ENCODE data around the gene MTFR2. TPM values are rescaled to one million over a fixed set of nuclear protein-coding genes. Genes with fewer than 3 reads are reported as not detected.

Gene MTFR2
- polyA plus RNA-seq, 2 of the 4 experiments (the other 2 are of a cell fraction) = 11.8 to 20.1 TPM

GRCh38 chr6:136235233-136235564 lies 14.9 kb downstream of the MTFR2 start:
- no peak overlapping the region for H3K4me3 ChIP-seq
- no peak for FAIRE-seq
- no peak overlapping the region for H3K4me2 ChIP-seq
- DNase-seq (ENCODE audit: low read depth in 1 of 2, low spot score in 1 of 2) = no peak
- TF ChIP-seq, protein P1, sequence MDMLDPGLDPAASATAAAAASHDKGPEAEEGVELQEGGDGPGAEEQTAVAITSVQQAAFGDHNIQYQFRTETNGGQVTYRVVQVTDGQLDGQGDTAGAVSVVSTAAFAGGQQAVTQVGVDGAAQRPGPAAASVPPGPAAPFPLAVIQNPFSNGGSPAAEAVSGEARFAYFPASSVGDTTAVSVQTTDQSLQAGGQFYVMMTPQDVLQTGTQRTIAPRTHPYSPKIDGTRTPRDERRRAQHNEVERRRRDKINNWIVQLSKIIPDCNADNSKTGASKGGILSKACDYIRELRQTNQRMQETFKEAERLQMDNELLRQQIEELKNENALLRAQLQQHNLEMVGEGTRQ (IDR thresholded peaks at IDR 0.05) = no peak
- TF ChIP-seq HEYL (CRISPR knock-in tag; IDR thresholded peaks at IDR 0.05) = no peak
- TF ChIP-seq GATA3 (IDR thresholded peaks at IDR 0.05; ENCODE audit: borderline replicate concordance) = no peak
- no peak for TF ChIP-seq ZNF302 (CRISPR knock-in tag; IDR thresholded peaks at IDR 0.05)
- ChIA-PET POLR2A (no interaction called here), CTCF (interaction anchor here (0.6 to 4.4 kb wide), 2 partner anchors 9 to 760 kb away, joined by 3 to 39 read pairs; no protein-coding TSS in a partner anchor)
- H3K9me3 ChIP-seq = no peaks in the 10 kb centered on the region
- no peak for ATAC-seq
- peaks cover 9% of the 10 kb centered on the region for H3K4me1 ChIP-seq
- no peak overlapping the region for H3K27ac ChIP-seq
- 62% methylated on average over 4 of the region's 4 CpGs for WGBS (ENCODE audit: missing lambda C conversion rate)

DNA sequence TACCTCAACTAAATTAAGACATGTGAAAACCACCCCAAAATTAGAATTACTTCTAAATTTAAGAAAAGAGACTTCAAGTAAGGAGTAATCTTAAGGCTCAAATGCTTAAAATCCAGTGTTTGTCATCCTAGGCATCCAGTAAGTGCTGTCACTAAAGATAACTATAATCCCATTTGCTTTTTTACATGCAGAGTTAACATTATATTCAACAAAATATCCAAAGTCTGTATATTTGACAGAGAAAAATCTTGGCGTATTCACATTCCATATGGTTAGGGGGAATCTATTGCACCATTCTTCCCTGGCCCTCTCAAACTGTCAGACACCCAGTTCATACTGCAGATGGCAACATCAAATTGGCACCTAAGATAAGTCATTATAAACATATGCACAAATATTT lies 17.4 kb downstream of the MTFR2 start:
- WGBS (ENCODE audit: missing lambda C conversion rate) = 96% methylated on average over 1 of the region's 1 CpG
- Histone ChIP-seq H3K9me3 (no peaks in the 10 kb centered on the region), H3K4me2 (no peak overlapping the region), H3K4me1 (peaks cover 9% of the 10 kb centered on the region), H3K4me3 (no peak overlapping the region), H3K27ac (no peak overlapping the region)
- no peak for DNase-seq (ENCODE audit: low read depth in 1 of 2, low spot score in 1 of 2)
- FAIRE-seq = no peak
- ChIA-PET CTCF (no interaction called here), POLR2A (no interaction called here)
- TF ChIP-seq HOXA7 (CRISPR knock-in tag; IDR thresholded peaks at IDR 0.05) (no peak), HOXB5 (CRISPR knock-in tag; IDR thresholded peaks at IDR 0.05) (no peak), POLR2AphosphoS2 (conservative IDR thresholded peaks at IDR 0.05; ENCODE audit: low read length) (no peak), MYC (IDR thresholded peaks at IDR 0.05; ENCODE audit: borderline replicate concordance, low read length) (no peak), SREBF2 (IDR thresholded peaks at IDR 0.05) (no peak), KDM5A (IDR thresholded peaks at IDR 0.05) (no peak), PHF8 (IDR thresholded peaks at IDR 0.05; ENCODE audit: borderline replicate concordance, low read depth) (no peak), EHMT2 (IDR thresholded peaks at IDR 0.05; ENCODE audit: low read depth) (no peak), RNF2 (IDR thresholded peaks at IDR 0.05; ENCODE audit: borderline replicate concordance, low read depth) (no peak), EHF (CRISPR knock-in tag; IDR thresholded peaks at IDR 0.05) (no peak), FOSB (CRISPR knock-in tag; IDR thresholded peaks at IDR 0.05) (no peak), MAZ (IDR thresholded peaks at IDR 0.05; ENCODE audit: borderline replicate concordance, low read depth, low read length) (no peak), KDM1A (IDR thresholded peaks at IDR 0.05; ENCODE audit: low read depth) (no peak), TP53 (CRISPR knock-in tag; IDR thresholded peaks at IDR 0.05) (no peak), CHD2 (IDR thresholded peaks at IDR 0.05; ENCODE audit: low read length, partially characterized antibody) (no peak)
- no peak for ATAC-seq

GRCh38 chr6:136230219-136230853 lies 19.8 kb downstream of the MTFR2 start:
- CTCF ChIA-PET = interaction anchor here (0.6 kb wide), 2 partner anchors 356 to 559 kb away, joined by 3 to 4 read pairs; no protein-coding TSS in a partner anchor
- peak overlapping the region in 1 of 2 experiments; percentile 65; a peak in 3 of 6 replicates for H3K27ac ChIP-seq
- no peaks in the 10 kb centered on the region for H3K9me3 ChIP-seq
- 0 out of 3 replicates have a peak overlapping the region, but pooled peaks have one; percentile 3 for H3K4me2 ChIP-seq
- no peak overlapping the region for H3K4me3 ChIP-seq
- ATAC-seq (peak; percentile 16 to 32; a peak in 3 of 6 replicates), FAIRE-seq (no peak), DNase-seq (ENCODE audit: low read depth in 1 of 2, low spot score in 1 of 2) (peak in 1 of 2 experiments; percentile 27)
- peaks cover 22% of the 10 kb centered on the region for H3K4me1 ChIP-seq
- POLR2A ChIA-PET = no interaction called here
- WGBS (ENCODE audit: missing lambda C conversion rate) = 80% methylated on average over 2 of the region's 2 CpGs
- TF ChIP-seq TFCP2L1 (CRISPR knock-in tag; IDR thresholded peaks at IDR 0.05) = no peak
- no peak for TF ChIP-seq JUN (IDR thresholded peaks at IDR 0.05)
- no peak for TF ChIP-seq FOXS1 (CRISPR knock-in tag; IDR thresholded peaks at IDR 0.05)
- TF ChIP-seq, protein P2, sequence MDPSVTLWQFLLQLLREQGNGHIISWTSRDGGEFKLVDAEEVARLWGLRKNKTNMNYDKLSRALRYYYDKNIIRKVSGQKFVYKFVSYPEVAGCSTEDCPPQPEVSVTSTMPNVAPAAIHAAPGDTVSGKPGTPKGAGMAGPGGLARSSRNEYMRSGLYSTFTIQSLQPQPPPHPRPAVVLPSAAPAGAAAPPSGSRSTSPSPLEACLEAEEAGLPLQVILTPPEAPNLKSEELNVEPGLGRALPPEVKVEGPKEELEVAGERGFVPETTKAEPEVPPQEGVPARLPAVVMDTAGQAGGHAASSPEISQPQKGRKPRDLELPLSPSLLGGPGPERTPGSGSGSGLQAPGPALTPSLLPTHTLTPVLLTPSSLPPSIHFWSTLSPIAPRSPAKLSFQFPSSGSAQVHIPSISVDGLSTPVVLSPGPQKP (IDR thresholded peaks at IDR 0.05; ENCODE audit: low read depth, low read length) = no peak
- TF ChIP-seq FOSB (CRISPR knock-in tag; IDR thresholded peaks at IDR 0.05) = no peak
- TF ChIP-seq, protein P1 (IDR thresholded peaks at IDR 0.05) = no peak
- TF ChIP-seq RARB (CRISPR knock-in tag; IDR thresholded peaks at IDR 0.05) = no peak
- no peak for TF ChIP-seq KDM5A (IDR thresholded peaks at IDR 0.05)
- TF ChIP-seq EHMT2 (IDR thresholded peaks at IDR 0.05; ENCODE audit: low read depth) = no peak
- TF ChIP-seq, protein P3, sequence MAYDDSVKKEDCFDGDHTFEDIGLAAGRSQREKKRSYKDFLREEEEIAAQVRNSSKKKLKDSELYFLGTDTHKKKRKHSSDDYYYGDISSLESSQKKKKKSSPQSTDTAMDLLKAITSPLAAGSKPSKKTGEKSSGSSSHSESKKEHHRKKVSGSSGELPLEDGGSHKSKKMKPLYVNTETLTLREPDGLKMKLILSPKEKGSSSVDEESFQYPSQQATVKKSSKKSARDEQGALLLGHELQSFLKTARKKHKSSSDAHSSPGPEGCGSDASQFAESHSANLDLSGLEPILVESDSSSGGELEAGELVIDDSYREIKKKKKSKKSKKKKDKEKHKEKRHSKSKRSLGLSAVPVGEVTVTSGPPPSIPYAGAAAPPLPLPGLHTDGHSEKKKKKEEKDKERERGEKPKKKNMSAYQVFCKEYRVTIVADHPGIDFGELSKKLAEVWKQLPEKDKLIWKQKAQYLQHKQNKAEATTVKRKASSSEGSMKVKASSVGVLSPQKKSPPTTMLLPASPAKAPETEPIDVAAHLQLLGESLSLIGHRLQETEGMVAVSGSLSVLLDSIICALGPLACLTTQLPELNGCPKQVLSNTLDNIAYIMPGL (CRISPR knock-in tag; IDR thresholded peaks at IDR 0.05; ENCODE audit: borderline replicate concordance) = no peak
- TF ChIP-seq, protein P4, sequence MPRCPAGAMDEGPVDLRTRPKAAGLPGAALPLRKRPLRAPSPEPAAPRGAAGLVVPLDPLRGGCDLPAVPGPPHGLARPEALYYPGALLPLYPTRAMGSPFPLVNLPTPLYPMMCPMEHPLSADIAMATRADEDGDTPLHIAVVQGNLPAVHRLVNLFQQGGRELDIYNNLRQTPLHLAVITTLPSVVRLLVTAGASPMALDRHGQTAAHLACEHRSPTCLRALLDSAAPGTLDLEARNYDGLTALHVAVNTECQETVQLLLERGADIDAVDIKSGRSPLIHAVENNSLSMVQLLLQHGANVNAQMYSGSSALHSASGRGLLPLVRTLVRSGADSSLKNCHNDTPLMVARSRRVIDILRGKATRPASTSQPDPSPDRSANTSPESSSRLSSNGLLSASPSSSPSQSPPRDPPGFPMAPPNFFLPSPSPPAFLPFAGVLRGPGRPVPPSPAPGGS (IDR thresholded peaks at IDR 0.05) = no peak
- TF ChIP-seq, protein P5, sequence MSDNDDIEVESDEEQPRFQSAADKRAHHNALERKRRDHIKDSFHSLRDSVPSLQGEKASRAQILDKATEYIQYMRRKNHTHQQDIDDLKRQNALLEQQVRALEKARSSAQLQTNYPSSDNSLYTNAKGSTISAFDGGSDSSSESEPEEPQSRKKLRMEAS (IDR thresholded peaks at IDR 0.05) = no peak
- TF ChIP-seq, protein P6, sequence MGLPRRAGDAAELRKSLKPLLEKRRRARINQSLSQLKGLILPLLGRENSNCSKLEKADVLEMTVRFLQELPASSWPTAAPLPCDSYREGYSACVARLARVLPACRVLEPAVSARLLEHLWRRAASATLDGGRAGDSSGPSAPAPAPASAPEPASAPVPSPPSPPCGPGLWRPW (IDR thresholded peaks at IDR 0.05) = no peak
- no peak for TF ChIP-seq KDM1A (IDR thresholded peaks at IDR 0.05; ENCODE audit: low read depth)
- TF ChIP-seq MAZ (IDR thresholded peaks at IDR 0.05; ENCODE audit: borderline replicate concordance, low read depth, low read length) = no peak
